NCI-H128 (cell line): Measurements from ENCODE around the gene EFCAB11.

Experiments
- DNase-seq: peaks from one replicate; lab custom pipeline; 2025; ENCODE audit not compliant: unreplicated experiment; lab: John Stamatoyannopoulos, UW

The EFCAB11 gene

DNA sequence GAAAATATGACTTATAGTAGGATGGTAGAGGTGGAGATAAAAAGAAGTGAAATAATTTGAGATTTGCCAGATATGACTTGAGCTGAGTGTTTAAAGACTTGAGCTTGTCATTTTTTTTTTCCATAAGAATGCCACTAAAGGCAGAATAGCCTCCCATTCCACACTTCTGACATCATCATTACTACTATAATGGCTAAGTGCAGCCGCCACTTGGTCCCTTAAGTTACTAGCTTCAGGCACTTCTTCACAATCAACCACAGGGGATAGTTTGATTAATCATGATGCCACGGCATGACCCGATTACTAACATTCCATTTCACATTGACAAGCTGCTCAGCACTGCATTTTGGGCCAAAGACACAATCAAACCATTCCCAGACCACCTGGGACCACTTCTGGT is 127.9 kb downstream of the EFCAB11 start:
- no peak for DNase-seq

GRCh38 chr14:89823743-89824142 is 130.8 kb downstream of the EFCAB11 start:
- no peak for DNase-seq

DNA sequence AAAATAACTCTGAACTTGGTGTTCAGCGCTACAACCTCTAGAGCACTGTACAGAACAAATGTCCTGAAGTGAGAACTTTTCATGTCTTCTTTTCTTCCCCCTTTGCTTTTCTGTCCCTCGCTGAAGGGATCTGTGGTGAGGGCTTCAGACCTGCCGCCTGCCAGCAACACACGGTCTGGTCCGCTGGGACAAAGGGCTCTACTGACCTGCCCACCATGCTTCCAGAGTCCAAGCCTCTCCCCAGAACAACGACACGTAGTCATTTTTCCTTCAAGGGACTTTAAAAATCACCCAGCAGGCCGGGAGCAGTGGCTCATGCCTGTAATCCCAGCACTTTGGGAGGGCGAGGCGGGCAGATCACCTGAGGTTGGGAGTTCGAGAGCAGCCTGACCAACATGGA is 140.4 kb downstream of the EFCAB11 start:
- DNase-seq: no peak

DNA sequence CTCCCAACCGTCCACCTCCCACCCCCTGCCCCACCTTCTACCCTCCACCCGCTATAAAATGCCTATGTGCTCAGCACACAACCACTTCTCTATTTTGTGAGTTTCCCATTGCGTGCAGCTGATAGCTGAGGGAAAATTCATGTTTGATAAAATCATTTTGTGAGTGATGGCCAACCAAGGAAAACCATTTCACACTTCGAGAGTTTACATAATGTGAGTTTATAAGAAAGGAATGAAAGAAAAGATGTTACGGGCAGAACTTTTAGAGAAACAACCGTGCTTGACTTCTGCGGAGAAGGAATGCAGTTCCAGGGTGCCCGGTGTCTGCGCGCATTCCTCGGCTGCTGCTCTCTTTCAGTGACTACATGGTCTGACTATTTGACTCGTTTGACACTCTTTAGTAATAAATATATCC is 140.9 kb downstream of the EFCAB11 start:
- no peak for DNase-seq

DNA sequence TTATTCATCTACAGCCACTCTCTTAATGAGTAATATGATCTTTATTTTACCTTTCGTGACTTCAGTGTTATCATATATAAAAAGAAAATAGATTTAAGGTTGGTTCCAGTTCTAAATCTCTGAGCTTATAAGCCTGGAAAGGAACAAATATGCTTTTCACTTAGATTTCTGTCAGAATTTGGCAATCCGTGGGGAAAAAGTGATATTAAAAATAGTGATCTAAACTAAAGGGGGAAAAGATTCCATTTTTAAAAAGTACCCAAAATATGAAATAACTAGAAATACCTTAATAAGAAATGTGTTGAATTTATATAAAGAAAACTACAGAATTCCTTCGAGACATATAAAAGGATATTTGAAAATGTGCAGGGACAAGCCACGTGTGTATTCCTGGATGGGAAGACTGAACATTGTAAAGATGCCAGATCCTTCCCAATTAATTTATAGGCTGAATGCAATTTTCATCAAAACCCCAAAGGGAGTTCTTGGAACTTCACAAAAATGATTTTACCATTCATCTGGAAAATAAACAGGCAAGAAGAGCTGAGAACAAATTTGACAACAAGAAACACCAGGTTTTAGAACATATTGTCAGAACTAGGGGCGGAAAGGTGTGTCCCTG is 142.5 kb downstream of the EFCAB11 start:
- no peak for DNase-seq

GRCh38 chr14:89810101-89810500 is 144.4 kb downstream of the EFCAB11 start:
- no peak for DNase-seq

DNA sequence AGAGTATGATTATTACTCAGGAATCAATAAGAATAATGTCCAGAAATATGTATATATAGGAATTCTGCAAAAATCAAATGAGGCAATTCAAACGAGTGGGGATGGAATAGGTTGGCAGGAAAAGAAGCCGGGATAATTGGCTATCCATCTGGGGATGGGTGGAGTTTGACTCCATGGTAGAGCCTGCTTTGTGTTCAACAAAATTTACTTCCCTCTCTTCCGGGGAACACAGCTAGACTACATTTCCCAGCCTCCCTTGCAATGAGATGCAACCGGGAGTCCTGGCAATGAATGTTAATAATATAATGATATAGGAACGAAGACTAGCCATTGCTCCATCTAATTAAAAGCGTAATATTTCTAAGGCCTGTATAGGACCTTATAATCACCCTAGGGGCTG is 146.6 kb downstream of the EFCAB11 start:
- DNase-seq: no peak

GRCh38 chr14:89807151-89807550 is 147.4 kb downstream of the EFCAB11 start:
- DNase-seq: no peak

DNA sequence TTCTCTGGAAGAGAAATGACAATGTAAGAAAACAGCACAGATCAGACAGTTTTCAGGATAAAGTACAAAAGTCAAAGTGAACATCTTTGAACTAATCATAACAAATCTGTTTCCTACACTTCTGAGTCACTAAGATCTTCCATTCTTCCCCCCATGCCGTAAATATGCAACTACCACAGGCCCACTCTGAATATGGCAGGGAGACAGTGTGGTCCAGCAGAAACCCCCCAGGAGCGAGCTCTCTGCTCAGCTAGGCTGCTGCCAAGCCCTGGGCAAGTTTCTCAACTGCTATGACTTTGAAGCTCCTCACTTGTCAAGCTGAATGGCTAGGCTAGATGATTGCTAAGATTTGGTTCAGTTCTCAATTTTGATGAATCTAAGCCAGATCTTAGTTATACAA is 148.1 kb downstream of the EFCAB11 start:
- no peak for DNase-seq

GRCh38 chr14:89805501-89805900 is 149.0 kb downstream of the EFCAB11 start:
- DNase-seq: no peak

DNA sequence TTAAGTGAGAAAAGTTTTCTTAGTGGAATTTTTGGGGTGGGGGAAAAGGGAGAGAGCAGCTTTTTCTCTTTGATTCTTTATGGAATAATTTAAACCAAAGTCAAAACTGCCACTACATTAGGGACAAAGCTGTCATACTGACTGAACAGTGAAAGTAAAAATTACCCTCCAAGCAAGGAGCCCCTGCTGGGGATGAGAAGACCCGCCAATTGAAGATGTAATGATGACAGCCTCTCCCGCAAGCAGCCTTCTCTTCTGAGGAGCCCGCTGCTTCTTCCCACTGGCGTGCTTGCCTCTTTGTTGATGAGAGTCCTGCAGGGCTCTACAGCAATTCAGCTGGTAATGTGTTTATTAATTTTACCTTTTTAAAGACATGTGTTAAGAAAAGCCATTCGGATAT is 151.0 kb downstream of the EFCAB11 start:
- no peak for DNase-seq

GRCh38 chr14:89801136-89801535 is 153.4 kb downstream of the EFCAB11 start:
- no peak for DNase-seq

DNA sequence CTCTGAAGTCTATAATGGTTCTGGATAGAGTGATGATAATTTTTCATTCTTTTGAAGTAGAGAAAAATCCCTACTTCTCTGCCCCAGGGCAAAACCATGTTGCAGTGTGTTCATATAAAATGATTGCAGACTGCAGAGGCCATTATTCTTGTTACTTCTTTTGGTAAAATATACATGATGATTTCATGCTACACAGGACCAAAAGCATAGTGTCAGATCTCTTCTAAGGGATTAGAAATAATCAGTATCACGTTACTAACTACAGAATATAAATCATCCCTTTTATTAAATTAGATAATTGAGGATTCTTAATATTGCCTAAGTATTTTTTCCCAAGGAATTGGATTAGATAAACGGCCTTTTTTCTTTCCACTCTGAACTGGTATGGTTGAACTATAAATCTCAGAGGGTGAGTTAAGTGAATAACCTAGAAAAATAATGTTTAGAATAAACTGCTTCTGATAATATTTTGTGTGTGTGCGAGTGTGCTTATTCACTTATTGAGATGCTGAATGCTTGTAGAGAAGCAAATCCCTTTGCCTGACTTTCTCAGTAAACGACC is 156.2 kb downstream of the EFCAB11 start:
- DNase-seq: no peak

DNA sequence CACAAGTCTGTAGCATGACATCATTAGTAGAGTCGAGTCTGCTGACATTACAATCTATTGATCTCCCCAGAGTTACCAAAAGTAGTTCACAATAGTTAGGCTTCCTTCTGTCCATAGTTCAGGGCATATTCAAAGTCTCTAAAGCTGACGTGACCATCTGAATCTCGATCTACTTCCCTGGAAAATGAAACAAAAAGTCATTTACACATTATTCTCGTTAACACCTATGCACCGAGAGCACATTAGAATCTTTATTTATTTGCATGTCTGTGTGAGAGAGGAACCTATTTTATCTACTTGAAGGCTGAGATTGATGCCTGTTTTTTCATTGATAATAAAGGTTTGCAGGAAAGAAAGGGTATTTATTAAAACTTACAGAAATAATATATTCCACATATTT is 157.4 kb downstream of the EFCAB11 start:
- no peak for DNase-seq

GRCh38 chr14:89794096-89794495 is 160.4 kb downstream of the EFCAB11 start:
- DNase-seq: no peak

GRCh38 chr14:89793367-89793716 is 161.2 kb downstream of the EFCAB11 start:
- no peak for DNase-seq

DNA sequence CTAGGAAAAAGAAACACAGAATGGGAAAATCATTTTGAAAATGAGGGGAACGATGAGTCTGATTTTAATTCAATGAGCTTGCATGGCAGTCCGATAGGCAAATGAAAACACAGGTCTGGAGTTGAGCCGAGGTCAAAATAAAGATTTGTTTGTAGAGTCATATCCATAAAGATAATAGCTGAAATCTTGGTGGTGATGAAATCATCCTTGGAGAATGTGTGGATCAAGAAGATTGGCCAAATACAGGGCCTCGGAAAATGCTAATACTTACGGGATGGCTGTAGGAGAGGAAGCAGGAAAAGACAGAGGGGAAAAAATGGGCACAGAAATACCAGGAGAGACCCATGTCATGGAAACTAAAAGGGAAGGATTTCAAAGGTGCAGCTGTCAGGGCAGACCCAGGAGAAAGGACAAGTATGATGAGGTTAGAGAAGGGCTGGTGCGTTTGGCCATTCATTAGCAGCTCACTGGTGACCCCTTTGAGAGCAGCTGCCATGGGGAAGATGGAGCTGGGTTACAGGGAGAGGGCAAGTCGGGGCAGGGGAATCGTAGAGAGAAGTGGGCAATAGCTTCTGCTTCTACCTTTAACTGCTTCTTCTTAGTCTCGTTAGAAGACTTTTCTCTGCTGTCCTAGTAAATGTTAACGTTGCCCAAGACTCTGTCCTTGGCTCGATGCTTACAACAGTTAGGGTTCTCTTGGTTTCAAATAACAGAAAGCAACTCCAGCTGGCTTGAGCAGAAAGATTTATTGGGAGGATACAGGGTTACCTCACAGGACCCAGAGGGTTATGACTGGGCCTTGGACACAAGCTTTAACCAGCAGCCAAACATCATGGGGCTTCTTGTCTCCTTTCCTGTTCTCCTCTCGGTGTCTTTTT is 161.8 kb downstream of the EFCAB11 start:
- no peak for DNase-seq

DNA sequence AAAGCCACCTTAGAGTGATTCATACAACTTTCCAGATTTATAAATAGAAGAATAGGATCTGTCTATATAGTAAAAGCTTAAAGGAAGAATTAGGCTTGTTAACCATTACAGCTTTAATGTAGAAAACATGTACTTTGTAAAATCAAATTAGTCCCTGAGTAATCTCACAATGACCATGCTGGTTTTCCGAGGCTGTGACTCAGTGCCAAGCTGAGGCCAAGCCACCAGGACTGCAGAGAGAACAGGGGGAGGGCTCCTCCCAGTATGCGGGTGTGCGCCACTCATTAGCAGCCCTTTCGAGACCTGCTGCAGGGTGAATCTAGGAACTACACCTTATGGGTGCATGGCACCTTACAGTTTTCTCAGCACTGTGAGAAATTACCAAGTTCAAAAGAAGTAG is 167.0 kb downstream of the EFCAB11 start:
- DNase-seq: no peak

- no peak for DNase-seq
Observed at GRCh38 chr14:89781046-89781445, 173.5 kb downstream of the EFCAB11 start.

GRCh38 chr14:89779707-89780106 is 174.8 kb downstream of the EFCAB11 start:
- no peak for DNase-seq

DNA sequence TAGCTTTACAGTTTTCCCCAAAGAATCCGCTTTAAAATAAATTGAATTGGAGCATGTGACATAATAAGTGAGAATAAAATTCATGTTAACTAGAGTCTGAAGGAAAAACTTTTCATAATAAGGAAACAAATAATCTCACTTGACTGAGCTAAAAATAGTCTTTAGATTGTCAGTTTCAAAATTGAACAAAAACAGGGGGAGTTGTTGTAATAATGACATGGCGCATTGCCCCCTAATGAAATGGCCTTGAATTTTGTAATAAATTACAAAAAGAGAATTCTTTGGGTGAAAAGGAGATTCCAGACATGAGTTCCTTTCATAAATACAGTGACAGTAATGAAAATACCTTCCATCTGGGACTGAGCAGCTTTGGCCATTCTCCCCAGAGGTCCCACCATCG is 178.6 kb downstream of the EFCAB11 start:
- DNase-seq: no peak

- DNase-seq: no peak
Observed at GRCh38 chr14:89775151-89775550, 179.4 kb downstream of the EFCAB11 start.
